A549 (cell line): ENCODE results near the gene OTUD3.

Experiments used
- BHLHE40 ChIP-seq: IDR thresholded peaks from 2 replicates; pipeline ENCODE4 v1.6.1; 2012; ENCODE audit warnings: low read depth, low read length, inconsistent platforms
- CEBPB ChIP-seq, 2 experiments: fragments of >200 bp in 1 of 2; sonication (Bioruptor Twin) in 1 of 2; formaldehyde crosslinking in 1 of 2; IDR thresholded peaks; 2 replicates each; pipeline ENCODE4 v1.6.1; 2012 to 2016
- CHD4 ChIP-seq: fragments of 200-600 bp; sonication (generic); IDR thresholded peaks from 2 replicates; pipeline ENCODE4 v1.6.1; 2016; ENCODE audit warnings: antibody characterized with exemption, mild to moderate bottlenecking, borderline replicate concordance
- CTCF ChIP-seq: fragments of >200 bp; sonication (Bioruptor Twin); formaldehyde crosslinking; IDR thresholded peaks from 3 replicates; pipeline ENCODE4 v1.5.1; 2016
- RARB ChIP-seq: fragments of 250-450 bp; sonication (Bioruptor Pico); IDR thresholded peaks from 2 replicates; pipeline ENCODE4 v1.8.0; 2021; ENCODE audit warnings: mild to moderate bottlenecking, moderate library complexity
- RFX5 ChIP-seq: fragments of 450-650 bp; IDR thresholded peaks from 2 replicates; pipeline ENCODE4 v1.7.1; 2014; ENCODE audit warnings: antibody characterized with exemption, mild to moderate bottlenecking, moderate library complexity
- TF ChIP-seq, protein P1 (sequence below): IDR thresholded peaks from 2 replicates; pipeline ENCODE4 v1.6.1; 2012

DNA sequence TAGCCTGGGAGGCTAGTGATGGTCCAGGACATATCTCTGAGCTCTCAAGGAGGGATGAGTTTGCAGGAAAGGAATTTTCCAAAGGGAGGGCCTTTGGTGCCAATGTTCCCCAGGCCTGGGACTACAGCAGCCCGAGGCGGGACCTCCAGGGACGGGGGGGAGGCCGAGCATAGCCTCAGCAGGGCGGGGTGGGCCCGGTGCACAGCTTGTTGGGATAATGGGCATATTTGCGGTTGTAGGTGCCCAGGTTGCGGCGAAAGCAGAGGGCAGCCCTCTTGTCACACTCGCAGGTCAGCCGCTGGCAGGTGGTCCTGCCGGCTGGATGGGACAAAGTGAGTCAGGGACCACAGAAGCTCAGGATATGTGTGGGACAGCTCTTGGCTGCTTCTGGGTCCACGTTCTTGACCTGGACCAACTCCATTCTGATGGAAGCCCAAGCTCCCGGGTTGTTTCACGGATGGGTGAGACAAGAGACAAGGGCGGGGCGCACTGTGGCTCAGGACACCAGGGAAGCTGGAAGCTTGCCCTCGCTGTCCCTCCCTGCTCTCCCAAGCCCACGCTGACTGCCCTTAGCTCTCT lies 38.0 kb downstream of the OTUD3 start:
- no peak for TF ChIP-seq CTCF
- no peak for TF ChIP-seq RFX5
- TF ChIP-seq CHD4, result no peak
- TF ChIP-seq BHLHE40, result no peak
- TF ChIP-seq, protein P1, sequence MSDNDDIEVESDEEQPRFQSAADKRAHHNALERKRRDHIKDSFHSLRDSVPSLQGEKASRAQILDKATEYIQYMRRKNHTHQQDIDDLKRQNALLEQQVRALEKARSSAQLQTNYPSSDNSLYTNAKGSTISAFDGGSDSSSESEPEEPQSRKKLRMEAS, result no peak
- no peak for TF ChIP-seq RARB (CRISPR knock-in tag)
- TF ChIP-seq CEBPB (IDR thresholded peaks at IDR 0.05), result no peak
